Activated CD4-positive, alpha-beta memory T cell treated with anti-CD3 and anti-CD28 coated beads, Interleukin-2, amount 10 ng/mL, durations not matched to agents 7 days and 5 days (primary cell): ENCODE results near the gene ABHD3. TPM values are rescaled to one million over a fixed set of nuclear protein-coding genes. Genes with fewer than 3 reads are reported as not detected.
A peak's percentile ranks its signal among the peaks of the same experiment; 100 is the strongest.
"Not testable (repeated sequence)": the region's sequence is repeated elsewhere in the genome, so short reads cannot be mapped to it uniquely, and the experiment has no call there.

ENCODE experiments used
- CTCF ChIA-PET: fragments of 350-600 bp; sonication (Branson Sonifier 250); formaldehyde crosslinking; loops from one replicate; lab custom pipeline; 2021; ENCODE audit warnings: antibody characterized with exemption, inconsistent platforms; lab: Charles Lee
- POLR2A ChIA-PET: fragments of 350-600 bp; sonication (Branson Sonifier 250); formaldehyde crosslinking; loops from one replicate; lab custom pipeline; 2021; ENCODE audit warnings: antibody characterized with exemption; lab: Charles Lee
- DNase-seq: peaks from one replicate; pipeline ENCODE4 v3.0.0-alpha.2; 2020
- H3K27ac Mint-ChIP-seq: one replicate; pipeline ENCODE4 v1.8.0; 2021; ENCODE audit warnings: mild to moderate bottlenecking, mixed read lengths
- H3K27me3 Mint-ChIP-seq: one replicate; pipeline ENCODE4 v1.8.0; 2021; ENCODE audit warnings: mixed read lengths
- H3K36me3 Mint-ChIP-seq: one replicate; pipeline ENCODE4 v1.8.0; 2021; ENCODE audit warnings: low read depth, mixed read lengths
- H3K4me1 Mint-ChIP-seq: one replicate; pipeline ENCODE4 v1.8.0; 2021; ENCODE audit warnings: mixed read lengths
- H3K4me3 Mint-ChIP-seq: one replicate; pipeline ENCODE4 v1.8.0; 2021; ENCODE audit warnings: mild to moderate bottlenecking, mixed read lengths
- H3K9me3 Mint-ChIP-seq: one replicate; pipeline ENCODE4 v1.8.0; 2021; ENCODE audit warnings: mixed read lengths
- total RNA-seq, 2 experiments: library from RNA; stranded (reverse); gene quantifications; one replicate each; pipeline ENCODE4 v1.2.3, GENCODE V29; 2021

ABHD3 gene
- total RNA-seq, 2 experiments from 2014 or later: 49.2 to 53.5 TPM

- ChIA-PET CTCF (interaction anchor here (0.9 to 1.2 kb wide), 2 partner anchors 39 to 101 kb away, joined by 3 to 4 read pairs; partner anchors contain the start of genes ESCO1 and MIB1), POLR2A (interaction anchor here (0.8 to 5.5 kb wide), 6 partner anchors 11 to 101 kb away, joined by 3 to 113 read pairs (median 4); partner anchors contain the start of genes ESCO1, MIB1 and SNRPD1)
- Mint-ChIP-seq H3K9me3 (no peaks in the 10 kb centered on the region), H3K27ac (peak overlapping the region; percentile 19), H3K36me3 (peaks cover 54% of the 10 kb centered on the region), H3K4me1 (peaks cover 37% of the 10 kb centered on the region), H3K4me3 (no peak overlapping the region), H3K27me3 (no peaks in the 10 kb centered on the region)
- no peak for DNase-seq
Observed at GRCh38 chr18:21701621-21702020, 3.0 kb downstream of the ABHD3 start.

- peaks cover 33% of the 10 kb centered on the region for H3K4me1 Mint-ChIP-seq
- no peak overlapping the region for H3K27ac Mint-ChIP-seq
- no peak overlapping the region for H3K4me3 Mint-ChIP-seq
- CTCF ChIA-PET: interaction anchor here (0.7 to 1.2 kb wide), 2 partner anchors 40 to 107 kb away, joined by 3 to 4 read pairs; partner anchors contain the start of gene MIB1
- H3K36me3 Mint-ChIP-seq: peaks cover 59% of the 10 kb centered on the region
- no peaks in the 10 kb centered on the region for H3K27me3 Mint-ChIP-seq
- no peak for DNase-seq
- no peaks in the 10 kb centered on the region for H3K9me3 Mint-ChIP-seq
- POLR2A ChIA-PET: interaction anchor here (1.2 to 5.5 kb wide), 4 partner anchors 22 to 100 kb away, joined by 4 to 113 read pairs (median 6); partner anchors contain the start of genes ESCO1, MIB1 and SNRPD1
Observed at GRCh38 chr18:21700528-21701075, 4.0 kb downstream of the ABHD3 start.

GRCh38 chr18:21693322-21693721 lies 11.3 kb downstream of the ABHD3 start:
- CTCF ChIA-PET: interaction anchor here (2.4 kb wide), 1 partner anchor 11 kb away, joined by 7 read pairs; the partner anchor contains the start of gene ABHD3
- no peak overlapping the region for H3K4me3 Mint-ChIP-seq
- DNase-seq: no peak
- peaks cover 5% of the 10 kb centered on the region for H3K9me3 Mint-ChIP-seq
- no peak overlapping the region for H3K27ac Mint-ChIP-seq
- POLR2A ChIA-PET: interaction anchor here (1.3 to 5.6 kb wide), 5 partner anchors 8 to 97 kb away, joined by 3 to 26 read pairs (median 3); partner anchors contain the start of genes ABHD3, ESCO1 and MIB1
- H3K27me3 Mint-ChIP-seq: no peaks in the 10 kb centered on the region
- peaks cover 80% of the 10 kb centered on the region for H3K36me3 Mint-ChIP-seq
- H3K4me1 Mint-ChIP-seq: peaks cover 11% of the 10 kb centered on the region

DNA sequence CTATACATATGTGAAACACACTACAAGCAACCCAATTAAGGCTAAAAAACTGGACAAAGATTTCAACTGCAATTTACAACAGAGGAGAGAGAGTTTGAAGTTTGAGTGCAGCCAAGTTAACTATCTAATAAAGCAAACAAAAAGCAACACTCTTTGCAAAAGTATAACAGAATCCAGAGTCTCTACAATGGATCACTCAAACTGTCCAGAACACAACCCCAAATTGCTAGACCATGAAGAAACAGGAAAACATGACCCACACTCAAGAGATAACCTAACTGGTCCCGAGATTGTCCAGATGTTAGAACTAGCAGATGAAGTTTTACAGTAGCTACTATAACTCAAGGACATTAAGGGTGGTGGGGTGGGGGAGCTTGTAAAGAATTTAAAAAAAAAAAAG lies 14.8 kb downstream of the ABHD3 start:
- Mint-ChIP-seq H3K4me1 (peaks cover 14% of the 10 kb centered on the region), H3K27me3 (no peaks in the 10 kb centered on the region), H3K9me3 (peaks cover 5% of the 10 kb centered on the region), H3K36me3 (peaks cover 74% of the 10 kb centered on the region), H3K27ac (peak overlapping the region; percentile 4), H3K4me3 (no peak overlapping the region)
- ChIA-PET CTCF (no interaction called here), POLR2A (interaction anchor here (0.7 to 5.6 kb wide), 3 partner anchors 12 to 89 kb away, joined by 3 to 26 read pairs (median 3); partner anchors contain the start of genes ABHD3 and ESCO1)
- DNase-seq: no peak

DNA sequence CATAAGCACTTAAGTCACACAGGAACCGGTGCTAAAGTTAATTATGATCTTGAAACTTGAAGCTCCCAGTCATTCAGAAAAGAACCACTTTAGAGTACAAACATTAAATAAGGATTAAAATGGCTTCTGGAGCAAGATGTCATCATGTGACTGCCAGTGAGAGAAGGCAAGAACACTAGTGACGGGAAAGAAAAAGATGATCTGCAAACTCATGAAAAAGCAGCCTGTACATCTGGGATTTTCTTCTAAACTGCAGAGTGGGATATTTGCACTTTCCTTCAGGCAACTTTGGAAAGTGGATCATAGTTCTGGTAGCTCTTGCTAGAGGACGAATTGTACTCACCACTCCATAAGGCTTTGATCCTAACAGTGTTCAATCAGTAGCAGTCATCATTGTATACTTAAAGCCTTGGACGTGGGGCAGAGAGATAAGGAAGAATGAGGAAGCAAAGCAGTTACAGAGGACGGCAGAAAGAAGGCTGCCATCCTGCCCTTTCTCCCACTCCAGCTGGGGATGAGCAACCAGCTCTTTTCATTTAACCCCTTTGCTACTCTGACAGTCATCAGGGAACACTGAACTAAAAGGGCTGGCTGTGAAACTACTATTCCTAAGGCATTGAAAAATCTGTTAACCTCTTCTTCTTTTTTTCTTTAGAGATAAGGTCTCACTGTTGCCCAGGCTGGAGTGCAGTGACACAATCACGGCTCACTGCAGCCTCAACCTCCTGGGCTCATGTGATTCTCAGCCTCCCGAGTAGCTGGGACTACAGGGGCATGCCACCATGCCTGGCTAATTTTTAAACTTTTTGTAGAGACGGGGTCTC lies 18.1 kb downstream of the ABHD3 start:
- CTCF ChIA-PET: no interaction called here
- H3K36me3 Mint-ChIP-seq: peaks cover 57% of the 10 kb centered on the region
- POLR2A ChIA-PET: interaction anchor here (1.1 kb wide), 1 partner anchor 18 kb away, joined by 3 read pairs; the partner anchor contains the start of gene ABHD3

GRCh38 chr18:21685556-21685981 lies 19.0 kb downstream of the ABHD3 start:
- POLR2A ChIA-PET: interaction anchor here (0.6 to 2.0 kb wide), 4 partner anchors 8 to 85 kb away, joined by 3 to 7 read pairs (median 4); partner anchors contain the start of genes ABHD3 and ESCO1
- H3K36me3 Mint-ChIP-seq: peaks cover 47% of the 10 kb centered on the region
- CTCF ChIA-PET: interaction anchor here (1.0 kb wide), 1 partner anchor 58 kb away, joined by 5 read pairs; no protein-coding TSS in a partner anchor
- H3K4me3 Mint-ChIP-seq, H3K9me3 Mint-ChIP-seq, H3K27me3 Mint-ChIP-seq, DNase-seq, H3K27ac Mint-ChIP-seq: not testable (repeated sequence)
- peaks cover 16% of the 10 kb centered on the region for H3K4me1 Mint-ChIP-seq

More for the DNA sequence above, 18.1 kb downstream of the ABHD3 start:
- Mint-ChIP-seq H3K9me3 (peaks cover 5% of the 10 kb centered on the region), H3K27me3 (no peaks in the 10 kb centered on the region), H3K27ac (no peak overlapping the region), H3K4me1 (peaks cover 16% of the 10 kb centered on the region), H3K4me3 (no peak overlapping the region)
- DNase-seq: no peak

DNA sequence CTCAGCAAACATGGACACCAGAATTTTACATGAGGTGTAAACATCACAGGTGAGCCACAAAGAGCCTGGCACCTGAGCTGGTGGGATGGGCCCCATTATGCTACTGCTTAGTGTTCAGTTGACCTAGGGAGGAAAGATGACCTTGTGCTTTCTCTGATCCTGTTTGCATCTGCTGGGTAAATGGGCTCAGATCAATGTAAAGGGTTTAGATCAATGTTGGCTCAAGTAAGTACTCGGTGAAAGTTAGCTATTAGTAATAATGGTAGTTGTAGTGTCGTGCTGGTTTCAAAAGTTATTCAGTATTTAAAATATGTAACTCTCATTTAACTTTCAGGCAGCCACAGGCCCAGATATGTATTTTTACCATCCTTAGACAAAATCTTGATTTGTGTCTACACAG lies 19.8 kb downstream of the ABHD3 start:
- CTCF ChIA-PET: no interaction called here
- H3K27ac Mint-ChIP-seq: no peak overlapping the region
- H3K36me3 Mint-ChIP-seq: peaks cover 41% of the 10 kb centered on the region
- H3K27me3 Mint-ChIP-seq: no peaks in the 10 kb centered on the region
- peaks cover 3% of the 10 kb centered on the region for H3K9me3 Mint-ChIP-seq
- POLR2A ChIA-PET: interaction anchor here (0.6 to 2.0 kb wide), 4 partner anchors 9 to 84 kb away, joined by 3 to 7 read pairs (median 4); partner anchors contain the start of genes ABHD3 and ESCO1
- no peak for DNase-seq
- no peak overlapping the region for H3K4me3 Mint-ChIP-seq
- peaks cover 15% of the 10 kb centered on the region for H3K4me1 Mint-ChIP-seq

GRCh38 chr18:21682371-21683051 lies 22.1 kb downstream of the ABHD3 start:
- no peak overlapping the region for H3K4me3 Mint-ChIP-seq
- ChIA-PET POLR2A (interaction anchor here (0.9 to 2.0 kb wide), 13 partner anchors 9 to 82 kb away, joined by 3 to 32 read pairs (median 5); partner anchors contain the start of genes ABHD3, ESCO1, MIB1 and SNRPD1), CTCF (interaction anchor here (0.6 to 1.8 kb wide), 7 partner anchors 13 to 82 kb away, joined by 3 to 9 read pairs (median 3); partner anchors contain the start of genes ABHD3, ESCO1 and SNRPD1)
- H3K27ac Mint-ChIP-seq: no peak overlapping the region
- H3K4me1 Mint-ChIP-seq: peaks cover 15% of the 10 kb centered on the region
- no peaks in the 10 kb centered on the region for H3K9me3 Mint-ChIP-seq
- peaks cover 27% of the 10 kb centered on the region for H3K36me3 Mint-ChIP-seq
- no peaks in the 10 kb centered on the region for H3K27me3 Mint-ChIP-seq
- peak; percentile 28 for DNase-seq

GRCh38 chr18:21680161-21680560 lies 24.4 kb downstream of the ABHD3 start:
- POLR2A ChIA-PET: interaction anchor here (0.8 kb wide), 2 partner anchors 15 to 68 kb away, joined by 3 to 5 read pairs; no protein-coding TSS in a partner anchor
- Mint-ChIP-seq H3K9me3 (no peaks in the 10 kb centered on the region), H3K4me1 (peaks cover 19% of the 10 kb centered on the region), H3K36me3 (peaks cover 27% of the 10 kb centered on the region), H3K4me3 (no peak overlapping the region), H3K27ac (no peak overlapping the region), H3K27me3 (no peaks in the 10 kb centered on the region)
- CTCF ChIA-PET: interaction anchor here (1.0 kb wide), 1 partner anchor 11 kb away, joined by 3 read pairs; no protein-coding TSS in a partner anchor
- DNase-seq: no peak

DNA sequence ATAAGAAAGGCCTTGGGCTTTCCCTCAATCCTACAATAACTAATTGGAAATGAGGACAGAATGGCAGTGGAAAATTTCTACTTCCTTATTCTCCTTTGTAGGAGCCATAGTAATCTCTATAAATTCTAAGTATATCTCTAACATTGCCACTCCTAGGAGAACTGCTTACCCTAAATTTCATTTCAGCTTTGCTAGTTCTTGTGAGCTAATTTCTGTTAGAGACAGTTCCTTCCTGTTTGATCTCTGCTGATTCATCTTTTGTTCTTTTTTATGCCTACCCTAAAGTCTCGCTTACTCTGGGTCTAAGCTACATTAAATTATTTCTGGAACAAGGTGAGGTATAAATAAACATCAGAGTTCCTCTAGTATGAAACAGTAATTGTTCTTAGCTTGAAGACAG lies 25.7 kb downstream of the ABHD3 start:
- Mint-ChIP-seq H3K9me3 (no peaks in the 10 kb centered on the region), H3K36me3 (peaks cover 21% of the 10 kb centered on the region), H3K4me3 (no peak overlapping the region), H3K27me3 (no peaks in the 10 kb centered on the region), H3K4me1 (peaks cover 16% of the 10 kb centered on the region), H3K27ac (no peak overlapping the region)
- ChIA-PET CTCF (interaction anchor here (0.9 to 1.9 kb wide), 2 partner anchors 10 to 78 kb away, joined by 3 to 9 read pairs; partner anchors contain the start of gene ESCO1), POLR2A (interaction anchor here (0.8 to 1.6 kb wide), 3 partner anchors 21 to 54 kb away, joined by 3 to 5 read pairs (median 3); no protein-coding TSS in a partner anchor)
- no peak for DNase-seq

DNA sequence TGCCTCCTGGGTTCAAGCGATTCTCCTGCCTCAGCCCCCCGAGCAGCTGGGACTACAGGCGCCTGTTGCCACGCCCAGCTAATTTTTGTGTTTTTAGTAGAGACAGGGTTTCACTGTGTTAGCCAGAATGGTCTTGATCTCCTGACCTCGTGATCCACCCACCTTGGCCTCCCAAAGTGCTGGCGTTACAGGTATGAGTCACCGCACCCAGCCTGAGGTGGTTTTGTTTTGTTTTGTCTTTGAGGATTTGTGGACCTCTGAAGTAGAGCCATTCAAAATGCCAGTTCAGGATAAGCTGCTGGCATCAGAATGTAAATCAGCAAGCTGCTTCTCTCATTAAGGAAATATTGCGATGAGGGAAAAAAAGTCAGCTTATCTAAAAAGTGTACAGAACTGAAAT lies 29.2 kb downstream of the ABHD3 start:
- H3K27me3 Mint-ChIP-seq, POLR2A ChIA-PET, H3K9me3 Mint-ChIP-seq, H3K4me3 Mint-ChIP-seq: not testable (repeated sequence)
- CTCF ChIA-PET: interaction anchor here (1.5 kb wide), 1 partner anchor 75 kb away, joined by 5 read pairs; the partner anchor contains the start of gene ESCO1
- peak; percentile 30 for DNase-seq
- Mint-ChIP-seq H3K27ac (peak overlapping the region; percentile 16), H3K4me1 (peaks cover 15% of the 10 kb centered on the region), H3K36me3 (peaks cover 23% of the 10 kb centered on the region)
